Liver (tissue), 3 donors: ENCODE measurements around the gene URI1.

Source experiments
- RXRA ChIP-seq, 2 donors: IDR thresholded peaks; 2 replicates each; pipeline ENCODE4 v1.6.1; 2017 to 2018; ENCODE audit warnings: antibody characterized with exemption in 2 of 2, mild to moderate bottlenecking in 1 of 2
- SP1 ChIP-seq: IDR thresholded peaks from 2 replicates; pipeline ENCODE4 v1.6.1; 2018; ENCODE audit warnings: antibody characterized with exemption, mild to moderate bottlenecking
- YY1 ChIP-seq: IDR thresholded peaks from 2 replicates; pipeline ENCODE4 v1.6.1; 2016; ENCODE audit warnings: antibody characterized with exemption, mild to moderate bottlenecking
- TF ChIP-seq, protein P1 (sequence below): fragments of 150-350 bp; IDR thresholded peaks from 2 replicates; pipeline ENCODE4 v1.5.1; 2017; ENCODE audit warnings: improper control_type of control experiment, low read depth, low read length; ENCODE audit not compliant: missing input control
- TF ChIP-seq, protein P2 (sequence below): IDR thresholded peaks from 2 replicates; pipeline ENCODE4 v1.6.1; 2016; ENCODE audit warnings: antibody characterized with exemption
- donor health status: healthy.
- donor health status: healthy.

DNA sequence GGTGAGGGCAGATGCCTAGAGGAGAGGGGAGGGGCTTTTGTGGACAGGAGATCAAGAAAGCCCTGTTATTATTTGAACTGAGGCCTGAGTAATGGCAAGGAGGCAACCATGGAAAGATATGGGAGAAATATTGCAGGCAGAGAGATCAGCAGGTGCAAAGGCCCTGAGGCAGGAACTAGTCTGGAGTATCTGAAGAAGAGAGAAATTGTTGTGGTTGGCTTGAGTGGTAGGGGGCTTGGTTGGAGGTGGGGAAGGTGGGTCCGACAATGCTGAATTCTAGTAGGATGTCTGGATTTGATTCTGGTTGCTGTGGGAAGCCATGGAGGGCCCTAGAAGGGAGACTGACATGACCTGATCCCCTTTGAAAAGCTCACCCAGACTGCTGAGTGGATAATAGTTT is 2.4 kb upstream of the URI1 start:
- no peak for TF ChIP-seq RXRA (IDR thresholded peaks at IDR 0.05)
- TF ChIP-seq YY1 = no peak
- TF ChIP-seq, protein P1, sequence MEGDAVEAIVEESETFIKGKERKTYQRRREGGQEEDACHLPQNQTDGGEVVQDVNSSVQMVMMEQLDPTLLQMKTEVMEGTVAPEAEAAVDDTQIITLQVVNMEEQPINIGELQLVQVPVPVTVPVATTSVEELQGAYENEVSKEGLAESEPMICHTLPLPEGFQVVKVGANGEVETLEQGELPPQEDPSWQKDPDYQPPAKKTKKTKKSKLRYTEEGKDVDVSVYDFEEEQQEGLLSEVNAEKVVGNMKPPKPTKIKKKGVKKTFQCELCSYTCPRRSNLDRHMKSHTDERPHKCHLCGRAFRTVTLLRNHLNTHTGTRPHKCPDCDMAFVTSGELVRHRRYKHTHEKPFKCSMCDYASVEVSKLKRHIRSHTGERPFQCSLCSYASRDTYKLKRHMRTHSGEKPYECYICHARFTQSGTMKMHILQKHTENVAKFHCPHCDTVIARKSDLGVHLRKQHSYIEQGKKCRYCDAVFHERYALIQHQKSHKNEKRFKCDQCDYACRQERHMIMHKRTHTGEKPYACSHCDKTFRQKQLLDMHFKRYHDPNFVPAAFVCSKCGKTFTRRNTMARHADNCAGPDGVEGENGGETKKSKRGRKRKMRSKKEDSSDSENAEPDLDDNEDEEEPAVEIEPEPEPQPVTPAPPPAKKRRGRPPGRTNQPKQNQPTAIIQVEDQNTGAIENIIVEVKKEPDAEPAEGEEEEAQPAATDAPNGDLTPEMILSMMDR = no peak
- TF ChIP-seq, protein P2, sequence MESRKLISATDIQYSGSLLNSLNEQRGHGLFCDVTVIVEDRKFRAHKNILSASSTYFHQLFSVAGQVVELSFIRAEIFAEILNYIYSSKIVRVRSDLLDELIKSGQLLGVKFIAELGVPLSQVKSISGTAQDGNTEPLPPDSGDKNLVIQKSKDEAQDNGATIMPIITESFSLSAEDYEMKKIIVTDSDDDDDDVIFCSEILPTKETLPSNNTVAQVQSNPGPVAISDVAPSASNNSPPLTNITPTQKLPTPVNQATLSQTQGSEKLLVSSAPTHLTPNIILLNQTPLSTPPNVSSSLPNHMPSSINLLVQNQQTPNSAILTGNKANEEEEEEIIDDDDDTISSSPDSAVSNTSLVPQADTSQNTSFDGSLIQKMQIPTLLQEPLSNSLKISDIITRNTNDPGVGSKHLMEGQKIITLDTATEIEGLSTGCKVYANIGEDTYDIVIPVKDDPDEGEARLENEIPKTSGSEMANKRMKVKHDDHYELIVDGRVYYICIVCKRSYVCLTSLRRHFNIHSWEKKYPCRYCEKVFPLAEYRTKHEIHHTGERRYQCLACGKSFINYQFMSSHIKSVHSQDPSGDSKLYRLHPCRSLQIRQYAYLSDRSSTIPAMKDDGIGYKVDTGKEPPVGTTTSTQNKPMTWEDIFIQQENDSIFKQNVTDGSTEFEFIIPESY = no peak
- no peak for TF ChIP-seq SP1
